ENCODE data around the gene RGPD5. TPM values are rescaled to one million over a fixed set of nuclear protein-coding genes. Genes with fewer than 3 reads are reported as not detected.
"Not testable (repeated sequence)": the region's sequence is repeated elsewhere in the genome, so short reads cannot be mapped to it uniquely, and the experiment has no call there.

RGPD5 gene
- total RNA-seq, 1 experiment from 2014 or later: 48.3 TPM

- WGBS (ENCODE audit: extremely low coverage, insufficient read length, low lambda C conversion rate): no CpG with 5 or more reads among the region's 8 CpGs
- not testable (repeated sequence) for H2BK12ac ChIP-seq (ENCODE audit: insufficient read length, low read depth, low read length); H4K5ac ChIP-seq (ENCODE audit: insufficient read length, low read depth, low read length); H3K23me2 ChIP-seq (ENCODE audit: insufficient read length, low read depth, low read length, poor library complexity, severe bottlenecking); H2BK15ac ChIP-seq (ENCODE audit: low read depth, low read length); H3K4me2 ChIP-seq (ENCODE audit: insufficient read depth, insufficient read length, low read length); H3K27ac Mint-ChIP-seq; H2AFZ ChIP-seq (ENCODE audit: low read length); H3K9me3 ChIP-seq (ENCODE audit: control insufficient read depth, low read depth, low read length); H3K14ac ChIP-seq (ENCODE audit: insufficient read depth, low read length); H3K4me1 ChIP-seq (ENCODE audit: insufficient read depth, low read length); H4K20me1 ChIP-seq (ENCODE audit: control insufficient read depth, insufficient read depth, insufficient read length); H3K4me3 Mint-ChIP-seq; H4K91ac ChIP-seq (ENCODE audit: insufficient read length, low read depth, low read length); H3K27ac ChIP-seq (ENCODE audit: insufficient read length, low read depth, low read length); H3K27me3 Mint-ChIP-seq (ENCODE audit: low read depth); H4K8ac ChIP-seq (replicated peaks; ENCODE audit: insufficient read length, low read depth, low read length); H3T11ph ChIP-seq (ENCODE audit: low read length); H3K56ac ChIP-seq (ENCODE audit: insufficient read length, low read depth, low read length); H3K79me1 ChIP-seq (ENCODE audit: insufficient read depth, low read depth, low read length, poor library complexity, severe bottlenecking); H3K18ac ChIP-seq (ENCODE audit: insufficient read length, low read depth, low read length); H2AK5ac ChIP-seq (ENCODE audit: insufficient read length, low read length); H2BK5ac ChIP-seq (ENCODE audit: insufficient read length, low read length); H2BK20ac ChIP-seq (ENCODE audit: low read depth, low read length, poor library complexity, severe bottlenecking); H3K23ac ChIP-seq (ENCODE audit: insufficient read length, low read depth, low read length); H3K9ac ChIP-seq (ENCODE audit: extremely low read depth, insufficient read length, low read length); H3K9me3 Mint-ChIP-seq; H3K27me3 ChIP-seq (ENCODE audit: insufficient read depth, low read length); DNase-seq; H3K79me2 ChIP-seq (ENCODE audit: insufficient read depth, low read length); H3K4ac ChIP-seq (ENCODE audit: low read depth, low read length); H3K36me3 Mint-ChIP-seq (ENCODE audit: insufficient read depth in 1 of 3, low read depth in 3 of 3); H2BK120ac ChIP-seq (ENCODE audit: low read depth, low read length, poor library complexity, severe bottlenecking); H3K4me1 Mint-ChIP-seq
These were observed 77.1 kb downstream of the RGPD5 start for GRCh38 chr2:109871129-109871751.

DNA sequence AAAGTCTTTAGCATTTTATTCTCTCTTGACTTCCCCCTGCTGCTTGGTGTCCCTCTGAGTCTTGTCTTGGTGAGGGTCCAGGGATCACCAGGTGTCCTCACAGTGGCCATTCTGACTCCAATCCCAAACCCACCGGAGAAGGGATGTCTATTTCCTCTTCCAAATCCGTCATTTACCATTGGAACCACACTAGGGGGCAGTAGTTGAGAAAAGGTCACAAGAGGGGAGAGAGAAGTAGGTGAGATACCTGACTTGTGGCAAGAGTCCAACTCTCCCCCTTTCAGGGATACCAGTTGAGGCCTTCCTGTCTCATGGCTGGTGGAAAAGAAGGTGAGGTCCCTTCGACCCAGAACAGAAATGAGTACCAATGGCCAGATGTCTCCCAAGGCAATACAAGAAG is 82.5 kb downstream of the RGPD5 start:
- not testable (repeated sequence) for H3K9me3 ChIP-seq (ENCODE audit: control insufficient read depth, low read depth, low read length); H3K4me2 ChIP-seq (ENCODE audit: insufficient read depth, insufficient read length, low read length); H3K4me1 Mint-ChIP-seq; H4K5ac ChIP-seq (ENCODE audit: insufficient read length, low read depth, low read length); H2AFZ ChIP-seq (ENCODE audit: low read length); H3K36me3 Mint-ChIP-seq (ENCODE audit: insufficient read depth in 1 of 3, low read depth in 3 of 3); H3K4me1 ChIP-seq (ENCODE audit: insufficient read depth, low read length); H3K23me2 ChIP-seq (ENCODE audit: insufficient read length, low read depth, low read length, poor library complexity, severe bottlenecking); H4K20me1 ChIP-seq (ENCODE audit: control insufficient read depth, insufficient read depth, insufficient read length); H3K23ac ChIP-seq (ENCODE audit: insufficient read length, low read depth, low read length); H3K9ac ChIP-seq (ENCODE audit: extremely low read depth, insufficient read length, low read length); H3K9me3 Mint-ChIP-seq; H3K27me3 Mint-ChIP-seq (ENCODE audit: low read depth); H3K79me1 ChIP-seq (ENCODE audit: insufficient read depth, low read depth, low read length, poor library complexity, severe bottlenecking); H3K14ac ChIP-seq (ENCODE audit: insufficient read depth, low read length); H3K27me3 ChIP-seq (ENCODE audit: insufficient read depth, low read length); H2AK5ac ChIP-seq (ENCODE audit: insufficient read length, low read length); H2BK20ac ChIP-seq (ENCODE audit: low read depth, low read length, poor library complexity, severe bottlenecking); H3T11ph ChIP-seq (ENCODE audit: low read length); H4K8ac ChIP-seq (replicated peaks; ENCODE audit: insufficient read length, low read depth, low read length); H3K27ac Mint-ChIP-seq; H2BK12ac ChIP-seq (ENCODE audit: insufficient read length, low read depth, low read length); H2BK120ac ChIP-seq (ENCODE audit: low read depth, low read length, poor library complexity, severe bottlenecking); H3K79me2 ChIP-seq (ENCODE audit: insufficient read depth, low read length); H3K56ac ChIP-seq (ENCODE audit: insufficient read length, low read depth, low read length); H2BK5ac ChIP-seq (ENCODE audit: insufficient read length, low read length); DNase-seq; H2BK15ac ChIP-seq (ENCODE audit: low read depth, low read length); H3K4me3 Mint-ChIP-seq; H3K27ac ChIP-seq (ENCODE audit: insufficient read length, low read depth, low read length); H3K4ac ChIP-seq (ENCODE audit: low read depth, low read length); H4K91ac ChIP-seq (ENCODE audit: insufficient read length, low read depth, low read length); H3K18ac ChIP-seq (ENCODE audit: insufficient read length, low read depth, low read length)
- WGBS (ENCODE audit: extremely low coverage, insufficient read length, low lambda C conversion rate): no CpG with 5 or more reads among the region's 3 CpGs
